Rectal smooth muscle tissue (tissue), 1 donor: ENCODE measurements around the gene COPG2.

Experiments used
- H3K27ac ChIP-seq: one replicate; pipeline ENCODE4 v1.7.0; 2013; ENCODE audit warnings: low read depth, low read length, inconsistent platforms
- H3K27me3 ChIP-seq: one replicate; pipeline ENCODE4 v1.7.0; 2013; ENCODE audit warnings: low read length; ENCODE audit not compliant: control insufficient read depth, insufficient read depth
- H3K36me3 ChIP-seq: one replicate; pipeline ENCODE4 v1.7.0; 2013; ENCODE audit warnings: low read length; ENCODE audit not compliant: control insufficient read depth, insufficient read depth
- H3K4me1 ChIP-seq: one replicate; pipeline ENCODE4 v1.7.0; 2013; ENCODE audit warnings: low read length; ENCODE audit not compliant: control insufficient read depth, insufficient read depth
- H3K4me3 ChIP-seq: one replicate; pipeline ENCODE4 v1.7.0; 2013; ENCODE audit warnings: low read length
- H3K9ac ChIP-seq: one replicate; pipeline ENCODE4 v1.7.0; 2013; ENCODE audit warnings: low read length

COPG2 gene

DNA sequence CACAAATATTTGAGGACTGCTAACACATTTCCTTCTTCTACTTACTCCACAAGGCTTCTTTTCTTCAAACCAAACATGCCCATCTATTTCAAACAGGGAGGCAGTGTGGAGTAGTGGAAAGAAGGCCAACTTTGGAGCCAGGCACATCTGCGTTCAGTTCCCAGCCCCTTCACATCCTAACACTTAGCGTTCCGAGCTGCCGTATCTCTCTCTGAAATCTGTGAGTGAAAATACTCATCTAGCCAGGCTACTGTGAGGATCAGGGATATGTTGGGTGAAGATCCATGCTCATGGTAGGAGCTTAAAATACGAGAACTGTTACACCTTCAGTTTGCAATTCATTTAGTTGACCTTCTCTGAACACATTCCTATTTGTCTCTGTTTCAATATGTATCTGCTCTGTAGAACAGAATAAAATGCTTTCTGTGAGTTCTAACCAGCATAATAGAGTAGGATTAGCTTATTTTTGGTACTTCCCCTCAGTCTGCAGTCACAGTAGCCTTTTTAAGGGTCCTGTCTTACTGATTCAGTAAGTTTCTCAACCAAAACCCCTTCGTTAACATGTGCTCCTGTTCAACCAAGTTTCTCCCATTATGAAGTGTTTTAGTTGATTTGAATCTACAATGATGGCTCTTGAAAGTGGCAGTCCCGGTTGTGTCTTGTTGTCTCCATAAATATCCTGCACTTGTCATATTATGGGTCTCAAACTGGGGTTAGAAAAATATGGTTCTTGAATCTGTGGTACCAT, 180.0 kb downstream of the COPG2 start:
- H3K27ac ChIP-seq = no peak overlapping the region

DNA sequence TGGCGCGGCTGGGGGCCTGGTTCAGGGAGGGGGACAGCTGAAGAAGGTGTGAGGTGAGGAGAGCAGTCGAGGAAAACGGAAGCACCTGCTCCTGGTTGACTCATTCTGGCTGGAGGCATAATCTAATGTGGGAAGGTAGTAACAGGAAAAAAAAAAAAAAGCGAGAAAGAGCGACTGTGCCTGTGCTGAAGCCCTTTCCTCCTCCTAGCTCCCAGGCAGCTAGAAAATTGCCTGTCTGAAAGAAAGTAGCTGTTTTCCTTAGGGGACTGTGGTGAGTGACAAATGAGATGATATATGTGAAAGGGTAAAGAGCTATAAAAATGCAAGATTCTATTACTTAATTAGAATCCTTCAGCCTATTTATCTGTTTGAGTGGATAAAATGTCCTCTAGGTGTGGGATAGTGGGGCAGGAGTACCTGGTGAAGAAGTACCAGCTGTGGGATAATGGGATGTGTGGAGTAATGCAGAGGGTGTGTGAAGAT, 181.6 kb downstream of the COPG2 start:
- peak overlapping the region; percentile 64 for H3K4me3 ChIP-seq
- no peaks in the 10 kb centered on the region for H3K36me3 ChIP-seq
- H3K27ac ChIP-seq = no peak overlapping the region
- peaks cover 4% of the 10 kb centered on the region for H3K4me1 ChIP-seq
- H3K9ac ChIP-seq = no peak overlapping the region
- H3K27me3 ChIP-seq = no peaks in the 10 kb centered on the region

More for the DNA sequence above, 180.0 kb downstream of the COPG2 start:
- H3K27me3 ChIP-seq = no peaks in the 10 kb centered on the region
- H3K4me3 ChIP-seq = no peak overlapping the region
- peaks cover 5% of the 10 kb centered on the region for H3K4me1 ChIP-seq
- no peaks in the 10 kb centered on the region for H3K36me3 ChIP-seq
- H3K9ac ChIP-seq = no peak overlapping the region

DNA sequence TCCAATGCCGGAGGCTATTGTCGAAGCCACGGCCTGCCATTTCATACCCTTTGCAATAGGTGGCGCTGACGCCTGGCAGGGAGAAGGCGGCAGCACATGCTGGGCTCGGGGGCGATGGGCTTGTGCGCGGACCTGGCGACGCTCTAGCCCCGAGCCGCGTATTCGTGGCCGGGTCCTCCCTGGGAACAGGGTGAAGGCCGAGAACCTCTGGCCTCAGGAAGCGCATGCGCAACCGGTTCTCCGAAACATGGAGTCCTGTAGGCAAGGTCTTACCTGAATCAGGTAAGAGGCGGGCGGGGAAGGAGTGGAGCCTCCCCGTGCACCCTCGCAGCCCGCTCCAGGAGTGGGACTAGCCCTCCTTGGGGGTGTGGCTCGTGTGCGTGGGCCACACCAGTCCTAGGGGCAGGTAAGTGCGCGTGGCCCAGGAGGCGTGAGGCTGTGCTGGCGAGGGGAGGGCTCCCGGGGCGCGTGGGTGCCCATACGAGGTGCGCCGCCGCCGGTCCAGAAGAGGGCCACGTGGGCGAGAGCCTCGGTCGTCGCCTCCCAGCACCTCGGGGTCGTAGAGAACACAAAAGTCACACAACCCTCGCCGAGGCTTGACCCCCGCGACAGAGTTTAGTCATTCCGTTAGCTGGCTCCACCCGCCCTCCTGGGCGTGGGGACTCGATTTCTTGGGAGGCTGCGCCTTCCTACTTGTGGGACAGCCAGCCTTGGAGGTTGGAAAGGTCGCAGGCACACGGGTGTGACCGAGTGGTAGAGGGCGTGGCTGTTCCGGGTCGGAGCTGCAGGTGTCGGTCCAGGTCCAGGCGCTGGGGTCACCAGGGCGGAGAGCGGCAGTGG, 182.2 kb downstream of the COPG2 start:
- Histone ChIP-seq H3K36me3 (no peaks in the 10 kb centered on the region), H3K9ac (no peak overlapping the region), H3K27me3 (no peaks in the 10 kb centered on the region), H3K4me3 (peak overlapping the region; percentile 64), H3K27ac (no peak overlapping the region), H3K4me1 (peaks cover 4% of the 10 kb centered on the region)

DNA sequence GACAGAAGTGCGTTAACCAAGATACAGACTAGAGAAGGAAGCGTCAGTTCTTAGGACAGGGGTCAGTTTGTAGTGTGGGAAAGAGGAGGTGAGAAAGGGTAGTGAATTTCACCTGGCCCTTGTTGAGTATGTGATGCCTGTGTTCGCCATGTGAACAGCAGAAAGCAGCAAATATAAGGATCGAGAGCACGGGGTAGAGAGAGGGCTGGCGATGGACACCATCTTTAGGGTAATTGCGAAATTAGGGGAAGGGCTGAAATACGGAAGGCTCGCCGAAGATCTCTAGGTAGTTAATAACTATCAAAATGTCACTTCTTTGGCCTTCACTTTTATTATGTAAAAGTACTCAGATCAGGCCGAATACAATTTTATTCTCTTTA, 182.8 kb downstream of the COPG2 start:
- Histone ChIP-seq H3K9ac (no peak overlapping the region), H3K27me3 (no peaks in the 10 kb centered on the region), H3K36me3 (no peaks in the 10 kb centered on the region), H3K4me3 (peak overlapping the region; percentile 64), H3K27ac (no peak overlapping the region), H3K4me1 (peaks cover 4% of the 10 kb centered on the region)

DNA sequence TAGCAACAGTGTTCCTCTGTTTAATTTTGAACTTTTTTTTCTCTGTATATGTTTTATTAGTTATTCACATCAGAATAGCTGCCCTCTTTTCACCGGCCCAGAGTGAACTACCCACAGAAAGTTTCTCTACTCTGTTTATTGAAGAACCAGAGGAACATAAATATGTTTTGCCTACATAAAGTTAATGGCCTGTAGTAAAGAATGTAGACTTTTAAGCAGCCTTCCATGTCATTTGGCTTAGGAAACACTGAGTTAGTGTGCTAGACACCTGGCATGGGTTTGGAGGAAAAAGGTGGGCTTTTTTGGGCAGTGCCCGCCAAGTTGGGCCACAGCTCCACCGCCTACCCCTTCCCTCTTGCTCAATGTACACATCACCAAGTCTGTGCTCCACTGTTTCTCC, 185.5 kb downstream of the COPG2 start:
- Histone ChIP-seq H3K4me1 (no peaks in the 10 kb centered on the region), H3K4me3 (no peak overlapping the region), H3K27ac (no peak overlapping the region), H3K36me3 (no peaks in the 10 kb centered on the region), H3K9ac (no peak overlapping the region), H3K27me3 (no peaks in the 10 kb centered on the region)

DNA sequence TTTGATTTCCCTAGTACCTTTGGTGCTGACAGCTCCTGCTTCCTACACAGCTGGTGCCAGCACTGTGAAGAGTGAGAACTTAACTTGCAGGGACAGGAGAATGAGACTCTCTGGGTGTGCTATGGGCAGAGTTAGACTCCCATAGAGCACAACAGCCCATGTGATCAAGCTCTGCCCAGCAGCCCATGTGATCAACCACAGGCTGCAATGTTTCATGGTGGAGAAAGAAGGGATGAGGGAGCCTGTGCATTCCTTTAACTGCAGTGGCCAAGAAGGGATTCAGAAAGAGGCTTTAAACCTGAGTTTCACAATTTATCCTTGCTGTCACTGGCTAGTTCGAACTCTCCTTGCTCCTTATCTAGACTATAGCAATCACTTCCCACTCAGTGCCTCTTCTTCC, 186.7 kb downstream of the COPG2 start:
- Histone ChIP-seq H3K27ac (no peak overlapping the region), H3K4me1 (no peaks in the 10 kb centered on the region), H3K4me3 (no peak overlapping the region), H3K36me3 (no peaks in the 10 kb centered on the region), H3K9ac (no peak overlapping the region), H3K27me3 (no peaks in the 10 kb centered on the region)

DNA sequence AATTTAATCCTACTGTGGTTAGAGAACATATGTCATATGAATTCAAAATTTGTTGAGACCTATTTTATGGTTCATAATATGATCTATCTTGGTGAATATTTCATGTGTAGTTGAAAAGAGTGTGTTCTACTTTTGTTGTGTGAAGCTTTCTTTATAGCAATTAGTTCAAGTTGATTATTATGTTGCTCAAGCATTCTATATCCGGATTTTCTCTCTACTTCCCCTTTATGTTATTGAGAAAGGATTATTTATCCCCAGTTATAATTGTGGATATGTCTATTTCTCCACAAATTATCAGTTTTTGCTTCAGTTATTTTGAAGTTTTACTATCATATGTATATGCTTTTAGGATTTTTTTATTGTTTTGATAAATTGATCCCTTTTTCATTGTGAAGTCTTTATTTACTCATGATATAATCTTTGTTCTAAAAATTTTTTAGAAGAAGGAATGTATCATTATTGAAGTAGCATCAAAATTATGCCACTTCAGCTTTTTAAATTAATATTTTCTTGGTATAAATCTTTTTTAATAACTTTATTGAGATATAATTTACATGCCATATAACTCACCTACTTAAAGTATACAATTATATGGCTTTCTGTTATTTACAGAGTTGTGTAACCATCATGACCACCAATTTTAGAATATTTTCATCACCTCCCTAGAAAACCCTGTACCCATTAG, 188.7 kb downstream of the COPG2 start:
- no peak overlapping the region for H3K4me3 ChIP-seq
- H3K27ac ChIP-seq = no peak overlapping the region
- no peaks in the 10 kb centered on the region for H3K27me3 ChIP-seq
- H3K4me1 ChIP-seq = no peaks in the 10 kb centered on the region
- no peaks in the 10 kb centered on the region for H3K36me3 ChIP-seq
- no peak overlapping the region for H3K9ac ChIP-seq

DNA sequence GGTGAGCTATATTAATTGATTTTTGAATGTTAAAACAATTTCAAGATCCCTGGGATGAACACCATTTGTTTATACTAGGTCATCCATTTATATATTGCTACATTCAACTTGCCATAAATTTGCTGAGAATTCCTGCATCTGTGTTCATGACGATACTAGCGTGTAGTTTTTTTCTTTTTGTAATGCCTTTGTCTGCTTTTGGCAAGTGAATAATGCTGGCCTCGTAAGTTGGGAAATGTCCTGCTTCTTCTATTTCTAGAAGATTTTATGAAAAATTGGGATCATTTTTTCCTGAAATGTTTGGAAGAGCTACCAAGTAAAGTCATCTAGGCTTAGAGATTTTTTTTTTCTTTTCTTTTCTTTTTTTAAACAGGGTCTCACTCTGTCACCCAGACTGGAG, 189.6 kb downstream of the COPG2 start:
- Histone ChIP-seq H3K36me3 (no peaks in the 10 kb centered on the region), H3K4me3 (no peak overlapping the region), H3K27me3 (no peaks in the 10 kb centered on the region), H3K9ac (no peak overlapping the region), H3K4me1 (no peaks in the 10 kb centered on the region), H3K27ac (no peak overlapping the region)

DNA sequence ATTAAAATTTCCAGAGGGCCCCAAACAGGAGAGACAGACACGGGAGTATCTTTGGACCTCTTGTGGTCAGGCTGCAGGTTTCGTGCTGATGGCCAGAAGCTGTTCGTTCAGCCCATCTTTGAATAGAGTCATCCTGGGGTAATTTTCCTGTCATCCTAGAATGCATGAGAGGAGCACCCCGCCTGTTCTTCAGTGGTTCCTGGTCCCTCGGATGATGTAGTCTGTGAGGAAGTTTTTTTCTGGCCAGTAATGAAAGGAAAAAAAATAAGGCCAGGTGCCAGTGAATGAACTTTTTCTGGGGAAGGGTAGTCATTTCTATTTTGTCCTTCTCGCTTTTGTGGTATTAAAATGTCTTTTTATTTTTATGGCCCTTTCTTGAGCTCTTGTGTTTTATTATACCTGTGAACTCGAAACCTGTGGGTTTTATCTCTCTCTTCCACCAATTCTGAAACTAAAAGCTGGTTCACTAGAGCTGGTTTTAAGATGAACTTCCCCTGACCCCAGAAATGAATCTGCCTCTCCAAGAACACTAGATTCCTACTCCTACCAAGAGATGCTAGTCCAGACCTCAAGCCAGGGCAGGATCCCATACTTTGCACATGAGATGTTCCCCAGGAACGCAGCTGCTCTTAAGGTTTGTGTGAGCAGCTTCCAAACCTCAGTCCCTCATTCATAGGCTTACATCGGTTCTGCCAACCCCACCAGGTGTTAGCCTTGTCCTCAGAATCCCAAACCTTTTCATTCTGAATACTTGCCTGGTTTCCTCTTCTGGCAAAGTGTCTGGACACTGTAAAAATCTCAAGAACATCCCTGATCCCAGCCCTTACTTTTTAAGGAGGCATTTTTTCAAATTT, 192.0 kb downstream of the COPG2 start:
- Histone ChIP-seq H3K36me3 (no peaks in the 10 kb centered on the region), H3K27me3 (no peaks in the 10 kb centered on the region), H3K9ac (no peak overlapping the region), H3K4me3 (no peak overlapping the region), H3K27ac (no peak overlapping the region), H3K4me1 (no peaks in the 10 kb centered on the region)

DNA sequence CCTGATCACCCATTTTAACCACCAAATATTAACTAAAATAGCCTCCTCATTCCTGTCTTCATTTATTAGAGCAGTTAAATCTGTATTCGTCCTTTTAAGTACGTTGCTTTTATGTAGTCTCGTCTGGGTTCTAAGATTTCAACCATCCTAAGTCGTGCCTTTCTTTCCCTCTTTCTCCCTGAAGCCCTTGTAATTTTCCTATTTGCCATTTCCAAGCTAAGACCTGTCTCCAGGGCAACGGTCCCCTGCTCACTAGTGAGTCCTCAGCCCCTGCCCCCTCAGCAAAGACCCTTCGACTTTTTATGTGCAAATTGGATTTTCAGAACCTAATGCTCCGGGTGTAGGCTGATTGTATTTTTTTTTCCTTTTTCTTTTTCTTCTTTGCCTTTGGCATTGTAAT, 192.8 kb downstream of the COPG2 start:
- no peak overlapping the region for H3K4me3 ChIP-seq
- no peaks in the 10 kb centered on the region for H3K27me3 ChIP-seq
- H3K4me1 ChIP-seq = no peaks in the 10 kb centered on the region
- H3K36me3 ChIP-seq = no peaks in the 10 kb centered on the region
- H3K9ac ChIP-seq = no peak overlapping the region
- no peak overlapping the region for H3K27ac ChIP-seq

DNA sequence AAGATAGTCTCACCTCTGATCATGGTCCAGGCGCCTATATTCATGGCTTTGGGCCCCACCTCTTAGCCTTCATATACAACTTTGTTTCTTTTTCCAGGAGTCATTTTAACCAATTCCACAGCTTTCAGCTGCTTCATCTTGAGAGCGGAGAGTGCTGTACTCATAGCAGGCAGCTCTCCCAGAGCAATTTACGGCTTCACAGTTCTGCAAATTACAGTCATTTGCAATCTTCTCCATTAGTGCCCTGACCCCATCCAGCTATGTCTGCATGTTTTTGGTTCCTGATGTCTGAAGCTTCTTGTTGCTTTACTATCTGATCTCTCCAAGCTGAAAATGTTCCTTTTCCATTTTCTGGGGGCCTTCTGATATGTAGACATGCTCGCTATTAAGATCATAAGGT, 194.7 kb downstream of the COPG2 start:
- no peak overlapping the region for H3K4me3 ChIP-seq
- H3K27ac ChIP-seq = no peak overlapping the region
- no peak overlapping the region for H3K9ac ChIP-seq

DNA sequence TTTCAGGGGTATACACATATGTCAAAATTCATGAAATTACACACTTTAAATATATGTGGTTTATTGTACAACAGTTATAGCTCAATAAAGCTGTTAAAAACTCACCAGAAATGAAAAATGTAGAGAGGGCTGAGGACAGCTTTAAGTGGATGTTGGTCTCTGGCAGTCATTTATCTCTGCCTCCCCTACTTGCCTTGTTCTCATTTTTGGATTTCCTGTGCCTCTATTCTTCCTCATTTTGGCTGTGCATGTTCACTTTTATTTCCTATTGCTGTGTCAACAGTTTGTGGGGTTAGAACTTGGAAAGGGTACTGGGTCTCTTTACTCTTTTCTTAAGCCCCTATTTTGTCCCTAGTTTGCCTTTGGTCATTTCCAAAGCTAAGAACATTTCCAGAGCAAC, 195.3 kb downstream of the COPG2 start:
- Histone ChIP-seq H3K4me3 (no peak overlapping the region), H3K36me3 (no peaks in the 10 kb centered on the region), H3K9ac (no peak overlapping the region), H3K27ac (no peak overlapping the region), H3K27me3 (no peaks in the 10 kb centered on the region), H3K4me1 (no peaks in the 10 kb centered on the region)

More for the DNA sequence above, 194.7 kb downstream of the COPG2 start:
- no peaks in the 10 kb centered on the region for H3K4me1 ChIP-seq
- H3K27me3 ChIP-seq = no peaks in the 10 kb centered on the region
- no peaks in the 10 kb centered on the region for H3K36me3 ChIP-seq
